Effector memory CD8-positive, alpha-beta T cell (primary cell): ENCODE measurements around the gene CPT1B.
"Not testable (repeated sequence)": the region's sequence is repeated elsewhere in the genome, so short reads cannot be mapped to it uniquely, and the experiment has no call there.

Source experiments
- ATAC-seq: fragments of 150-1000 bp; cut with Tn5 transposase; replicated peaks from 2 replicates; pipeline ENCODE4 v1.10.0; 2021; ENCODE audit warnings: mild to moderate bottlenecking, moderate library complexity
- DNase-seq, 3 experiments: peaks; one replicate each; pipeline ENCODE4 v3.0.0; 2021
- H3K27ac Mint-ChIP-seq, 2 donors: one replicate each; pipeline ENCODE4 v1.8.0; 2022; ENCODE audit warnings: mild to moderate bottlenecking in 2 of 2, mixed read lengths in 2 of 2, moderate library complexity in 2 of 2
- H3K27me3 Mint-ChIP-seq, 2 donors: one replicate each; pipeline ENCODE4 v1.8.0; 2022; ENCODE audit warnings: mixed read lengths in 2 of 2
- H3K36me3 Mint-ChIP-seq: one replicate; pipeline ENCODE4 v1.8.0; 2022; ENCODE audit warnings: mild to moderate bottlenecking, moderate library complexity, mixed read lengths; ENCODE audit not compliant: insufficient read depth
- H3K4me1 Mint-ChIP-seq, 2 donors: one replicate each; pipeline ENCODE4 v1.8.0; 2022; ENCODE audit warnings: low read depth in 2 of 2, mixed read lengths in 2 of 2
- H3K4me3 Mint-ChIP-seq, 2 donors: one replicate each; pipeline ENCODE4 v1.8.0; 2022; ENCODE audit warnings: mild to moderate bottlenecking in 2 of 2, mixed read lengths in 2 of 2, moderate library complexity in 2 of 2
- H3K9me3 Mint-ChIP-seq, 2 donors: one replicate each; pipeline ENCODE4 v1.8.0; 2022; ENCODE audit warnings: mixed read lengths in 2 of 2

CPT1B gene

DNA sequence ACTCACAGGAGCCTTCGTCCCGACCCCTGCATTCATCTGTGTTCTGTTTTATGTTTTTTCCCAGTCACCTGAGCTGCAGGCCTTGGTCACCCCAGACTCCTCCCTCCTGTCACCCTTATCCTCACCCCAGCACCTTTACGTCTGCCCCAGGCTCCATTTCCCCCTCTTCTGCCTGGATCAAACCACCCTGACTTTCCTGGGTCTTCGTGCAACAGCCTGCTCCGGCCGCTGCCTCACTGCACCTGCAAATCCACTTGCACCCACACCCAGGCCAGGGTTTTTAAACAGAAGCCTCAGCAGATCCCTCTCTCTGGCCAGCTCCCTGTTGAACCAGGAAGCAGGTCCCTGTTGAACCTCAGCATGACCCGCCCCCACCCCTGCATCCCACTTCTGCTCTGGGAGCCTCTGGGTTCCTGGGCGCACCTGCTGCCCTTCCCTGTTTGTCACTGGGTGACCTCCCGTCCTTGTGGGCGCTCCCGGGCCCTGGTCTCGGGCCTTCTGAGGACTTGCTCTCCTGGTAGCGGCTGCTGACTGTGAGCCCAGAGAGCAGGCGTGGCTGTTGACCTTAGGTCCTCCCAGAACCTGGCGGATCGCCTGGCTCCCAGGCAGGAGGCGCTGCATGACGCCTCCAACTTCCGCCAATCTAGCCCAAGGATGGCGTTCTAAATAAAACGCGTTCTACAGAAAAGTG, 35.2 kb upstream of the CPT1B start:
- H3K27me3 Mint-ChIP-seq: peaks cover 18 to 55% of the 10 kb centered on the region in 2 donors
- DNase-seq (no peak), ATAC-seq (no peak)
- H3K4me1 Mint-ChIP-seq: peaks cover 0 to 2% of the 10 kb centered on the region in 2 donors
- no peaks in the 10 kb centered on the region for H3K9me3 Mint-ChIP-seq
- H3K36me3 Mint-ChIP-seq: peaks cover 9% of the 10 kb centered on the region
- no peak overlapping the region for H3K27ac Mint-ChIP-seq
- H3K4me3 Mint-ChIP-seq: no peak overlapping the region

DNA sequence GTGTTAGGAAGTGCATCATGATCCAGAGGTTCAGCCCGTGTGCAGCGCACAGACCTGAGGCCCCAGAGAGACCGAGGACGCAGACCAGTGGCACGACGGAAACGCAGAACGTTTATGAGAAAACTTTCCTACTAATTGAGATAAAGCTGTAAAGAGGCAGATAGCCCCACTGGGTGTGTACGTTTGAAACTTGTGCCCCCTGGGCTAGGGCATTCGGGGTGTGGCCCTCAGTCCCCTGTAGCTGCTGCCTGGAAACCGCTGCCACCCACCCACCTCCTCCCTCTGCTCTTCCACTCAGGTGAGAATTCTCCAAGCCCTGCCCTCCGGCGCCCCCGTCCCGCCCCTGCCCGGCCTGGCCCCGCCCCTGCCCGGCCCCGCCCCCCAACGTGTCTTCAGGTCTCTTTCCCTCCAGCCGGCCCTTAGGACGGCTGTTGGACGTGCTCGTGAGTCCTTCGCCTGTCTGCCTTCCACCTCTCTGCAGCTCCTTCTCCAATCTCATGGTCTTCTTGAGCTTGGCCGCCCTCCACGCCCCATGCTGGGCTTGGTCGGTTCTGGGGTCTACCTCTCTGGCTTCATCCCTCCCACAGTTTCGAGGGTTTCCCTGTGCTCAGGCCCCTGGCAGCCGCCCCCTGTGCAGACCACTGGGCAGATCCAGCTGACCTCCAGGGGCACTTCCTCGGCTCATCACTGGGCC, 34.4 kb upstream of the CPT1B start:
- peak; percentile 17 for ATAC-seq
- Mint-ChIP-seq H3K4me1 (peaks cover 0 to 2% of the 10 kb centered on the region in 2 donors), H3K27ac (no peak overlapping the region), H3K9me3 (no peaks in the 10 kb centered on the region), H3K36me3 (peaks cover 9% of the 10 kb centered on the region), H3K4me3 (peak overlapping the region in 1 of 2 donors; percentile 29), H3K27me3 (peaks cover 23 to 61% of the 10 kb centered on the region in 2 donors)
- DNase-seq: no peak

DNA sequence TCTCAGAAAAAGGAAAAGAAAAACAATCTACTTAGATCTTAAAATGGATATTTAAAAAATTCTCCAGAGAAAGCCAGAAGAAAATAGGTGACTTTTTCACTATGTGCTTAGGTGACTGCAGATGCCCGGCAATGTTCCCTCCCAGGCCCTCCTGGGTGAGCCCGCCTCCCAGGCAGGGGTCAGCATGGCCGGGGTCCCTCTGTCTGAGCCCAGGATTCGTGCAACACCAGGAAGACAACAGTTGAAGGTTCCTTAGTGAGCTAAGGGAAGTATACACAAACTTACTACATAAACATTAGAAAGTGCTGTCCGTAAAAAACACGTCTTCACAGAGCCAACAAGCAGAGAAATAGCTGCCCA, 33.9 kb upstream of the CPT1B start:
- Mint-ChIP-seq H3K9me3 (no peaks in the 10 kb centered on the region), H3K4me3 (no peak overlapping the region), H3K36me3 (peaks cover 9% of the 10 kb centered on the region), H3K27ac (no peak overlapping the region), H3K4me1 (peaks cover 0 to 2% of the 10 kb centered on the region in 2 donors), H3K27me3 (peaks cover 28 to 66% of the 10 kb centered on the region in 2 donors)
- DNase-seq (no peak), ATAC-seq (no peak)

DNA sequence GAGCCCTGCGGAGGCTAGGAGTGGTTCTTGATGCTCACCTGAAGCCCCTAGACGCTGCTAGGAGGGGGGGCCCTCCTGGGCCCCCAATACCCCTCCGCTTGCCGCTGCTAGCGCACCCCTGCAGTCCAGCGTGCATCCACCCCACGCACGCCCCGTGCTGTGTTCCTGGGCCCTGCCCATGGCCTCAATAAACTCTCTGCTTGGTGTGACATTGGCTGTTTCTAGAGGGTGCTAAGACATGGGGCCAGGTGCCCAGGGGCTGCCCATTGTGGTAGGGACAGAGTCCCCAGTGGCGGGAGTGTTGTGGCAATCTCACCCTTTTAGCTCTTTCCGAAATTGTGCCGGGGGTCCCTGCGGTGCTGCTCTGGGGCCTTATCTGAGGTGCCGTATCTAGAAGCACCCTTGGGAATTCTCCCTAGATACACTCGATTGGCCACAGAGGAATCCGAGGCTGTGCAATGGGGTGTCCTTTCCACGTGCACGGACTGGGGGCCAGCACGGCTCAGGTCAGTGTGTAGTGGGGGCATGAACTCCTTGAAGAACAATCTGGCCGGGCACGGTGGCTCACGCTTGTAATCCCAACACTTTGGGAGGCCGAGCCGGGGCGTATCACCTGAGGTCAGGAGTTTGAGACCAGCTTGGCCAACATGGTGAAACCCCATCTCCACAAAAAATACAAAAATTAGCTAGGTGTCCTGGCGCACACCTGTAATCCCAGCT, 33.3 kb upstream of the CPT1B start:
- Mint-ChIP-seq H3K4me1 (peaks cover 0 to 2% of the 10 kb centered on the region in 2 donors), H3K27me3 (peaks cover 33 to 73% of the 10 kb centered on the region in 2 donors), H3K27ac (no peak overlapping the region), H3K9me3 (no peaks in the 10 kb centered on the region), H3K4me3 (no peak overlapping the region), H3K36me3 (peaks cover 9% of the 10 kb centered on the region)
- no peak for DNase-seq
- no peak for ATAC-seq

DNA sequence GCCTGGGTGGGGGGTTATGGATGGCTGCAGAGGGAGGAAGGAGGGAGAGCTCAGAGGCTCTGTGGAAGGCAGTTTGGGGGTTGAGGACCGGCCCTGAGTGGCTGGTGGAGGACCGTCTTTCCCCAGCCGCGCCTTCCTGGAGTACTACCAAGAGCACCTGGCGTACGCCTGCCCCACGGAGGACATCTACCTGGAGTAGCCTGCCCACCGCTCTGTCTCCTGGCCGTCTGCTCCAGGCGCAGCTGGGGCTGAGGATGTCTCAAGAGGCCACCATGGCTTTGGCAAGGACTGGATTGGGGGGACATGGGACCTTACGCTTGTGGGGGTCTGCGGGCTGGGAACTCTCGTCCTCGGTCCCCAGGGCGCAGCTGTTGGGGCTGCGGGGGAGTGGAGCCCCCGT, 32.4 kb upstream of the CPT1B start:
- DNase-seq: no peak

DNA sequence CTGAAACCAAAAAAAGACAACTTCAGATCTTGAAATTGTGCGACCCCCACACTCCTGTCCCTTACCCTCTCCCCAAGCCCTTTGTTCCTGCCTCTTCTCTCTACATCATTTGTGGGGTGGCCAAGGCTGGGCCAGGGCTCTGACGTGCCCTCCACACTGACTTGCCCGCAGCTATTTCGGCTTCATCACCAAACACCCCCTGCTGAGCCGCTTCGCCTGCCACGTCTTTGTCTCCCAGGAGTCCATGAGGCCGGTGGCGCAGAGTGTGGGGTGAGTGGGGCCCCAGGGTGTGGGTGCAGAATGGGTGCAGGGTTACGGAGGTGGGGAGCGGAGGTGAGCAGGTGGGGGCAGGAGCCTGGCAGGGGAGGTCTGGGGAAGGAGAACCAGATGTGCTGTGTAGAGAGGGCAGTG, 31.8 kb upstream of the CPT1B start:
- Mint-ChIP-seq H3K27me3 (peaks cover 33 to 87% of the 10 kb centered on the region in 2 donors), H3K9me3 (no peaks in the 10 kb centered on the region), H3K4me3 (no peak overlapping the region), H3K27ac (no peak overlapping the region), H3K4me1 (peaks cover 0 to 2% of the 10 kb centered on the region in 2 donors), H3K36me3 (peaks cover 6% of the 10 kb centered on the region)
- no peak for DNase-seq
- ATAC-seq: no peak

More for the DNA sequence above, 32.4 kb upstream of the CPT1B start:
- no peak for ATAC-seq
- Mint-ChIP-seq H3K36me3 (peaks cover 9% of the 10 kb centered on the region), H3K9me3 (no peaks in the 10 kb centered on the region), H3K27ac (no peak overlapping the region), H3K4me3 (no peak overlapping the region), H3K4me1 (peaks cover 0 to 2% of the 10 kb centered on the region in 2 donors), H3K27me3 (peaks cover 33 to 82% of the 10 kb centered on the region in 2 donors)

DNA sequence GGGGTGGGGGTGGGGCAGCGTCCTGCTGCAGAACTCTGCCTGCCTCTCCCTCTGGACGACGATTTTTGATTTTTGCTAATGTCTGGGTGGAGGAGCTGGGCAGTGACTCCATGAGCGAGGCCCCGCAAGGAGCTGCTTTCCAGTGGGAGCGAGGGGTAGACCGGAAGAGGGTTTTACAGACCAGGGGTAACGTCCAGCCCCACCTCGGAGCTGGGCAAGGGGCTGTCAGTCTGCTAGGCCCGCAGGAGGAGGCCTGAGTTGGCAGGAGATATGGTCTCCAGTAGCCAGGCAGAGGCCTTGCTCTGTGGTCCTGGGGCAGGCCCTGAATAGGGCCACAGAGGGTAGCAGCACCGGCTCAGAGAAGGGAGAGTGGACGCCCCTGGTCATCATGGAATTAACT, 31.4 kb upstream of the CPT1B start:
- no peak for DNase-seq
- Mint-ChIP-seq H3K27me3 (peaks cover 33 to 89% of the 10 kb centered on the region in 2 donors), H3K4me1 (peaks cover 0 to 2% of the 10 kb centered on the region in 2 donors), H3K9me3 (no peaks in the 10 kb centered on the region), H3K27ac (no peak overlapping the region), H3K4me3 (no peak overlapping the region), H3K36me3 (peaks cover 6% of the 10 kb centered on the region)
- ATAC-seq: no peak

DNA sequence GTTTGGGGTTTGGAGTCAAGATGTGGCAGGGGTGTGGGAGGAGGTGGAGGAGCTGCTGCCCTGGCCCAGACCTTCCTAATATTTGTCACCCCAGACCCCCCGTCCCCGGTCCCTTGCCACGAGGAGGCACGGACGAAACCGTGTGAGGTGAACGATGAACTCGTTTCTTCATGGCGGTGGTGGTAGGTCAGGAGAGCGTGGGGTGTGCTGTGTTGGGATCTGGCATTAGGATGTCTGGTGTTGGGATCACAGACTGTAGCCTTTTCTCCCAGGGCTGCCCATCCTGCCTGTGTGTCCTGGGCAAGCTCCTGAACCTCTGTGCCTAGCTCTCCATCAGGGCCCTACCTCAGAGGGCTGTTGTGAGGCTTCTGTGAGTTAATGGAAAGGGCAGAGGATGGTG, 30.8 kb upstream of the CPT1B start:
- no peaks in the 10 kb centered on the region for H3K9me3 Mint-ChIP-seq
- no peak overlapping the region for H3K27ac Mint-ChIP-seq
- no peak overlapping the region for H3K4me3 Mint-ChIP-seq
- peaks cover 6% of the 10 kb centered on the region for H3K36me3 Mint-ChIP-seq
- ATAC-seq: no peak
- no peak for DNase-seq
- H3K27me3 Mint-ChIP-seq: peaks cover 33 to 88% of the 10 kb centered on the region in 2 donors
- H3K4me1 Mint-ChIP-seq: peaks cover 0 to 2% of the 10 kb centered on the region in 2 donors

DNA sequence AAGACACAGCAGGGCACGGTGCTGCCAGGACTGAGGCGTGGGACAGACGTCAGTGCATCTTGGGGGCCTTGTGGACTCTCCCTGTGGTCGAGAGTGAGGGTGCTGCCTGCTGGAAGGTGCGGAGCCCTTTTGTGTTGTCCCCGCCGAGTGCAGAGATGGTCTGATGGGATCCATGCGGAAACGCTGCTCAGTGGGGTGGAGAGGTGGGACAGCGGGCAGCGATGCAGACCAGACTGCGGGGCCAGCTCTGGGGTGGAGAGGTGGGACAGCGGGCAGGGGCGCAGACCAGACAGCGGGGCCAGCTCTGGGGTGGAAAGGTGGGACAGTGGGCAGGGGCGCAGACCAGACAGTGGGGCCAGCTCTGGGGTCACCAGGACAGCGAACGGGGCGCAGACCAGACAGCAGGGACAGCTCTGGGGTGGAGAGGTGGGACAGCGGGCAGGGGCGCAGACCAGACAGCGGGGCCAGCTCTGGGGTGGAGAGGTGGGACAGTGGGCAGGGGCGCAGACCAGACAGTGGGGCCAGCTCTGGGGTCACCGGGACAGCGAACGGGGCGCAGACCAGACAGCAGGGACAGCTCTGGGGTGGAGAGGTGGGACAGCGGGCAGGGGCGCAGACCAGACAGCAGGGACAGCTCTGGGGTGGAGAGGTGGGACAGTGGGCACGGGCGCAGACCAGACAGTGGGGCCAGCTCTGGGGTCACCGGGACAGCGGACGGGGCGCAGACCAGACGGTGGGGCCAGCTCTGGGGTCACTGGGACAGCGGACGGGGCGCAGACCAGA, 30.0 kb upstream of the CPT1B start:
- not testable (repeated sequence) for H3K9me3 Mint-ChIP-seq, ATAC-seq

DNA sequence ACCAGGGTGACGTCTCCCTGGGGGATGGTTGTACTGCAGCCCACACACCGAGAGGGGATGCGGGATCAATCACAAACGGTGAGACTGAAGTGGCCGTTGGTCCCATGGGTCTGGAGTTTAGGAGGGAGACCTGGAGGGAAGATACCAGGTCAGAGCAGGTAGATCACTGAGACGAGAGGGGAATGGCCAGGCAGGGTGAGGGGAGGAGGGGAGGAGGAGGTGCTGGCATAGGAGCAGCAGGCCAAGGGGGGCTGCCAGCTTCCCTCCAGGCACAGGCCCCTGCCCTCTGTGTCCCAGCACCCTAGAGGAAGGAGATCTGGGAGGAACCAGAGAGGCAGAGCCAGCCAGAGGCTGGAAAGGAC, 29.4 kb upstream of the CPT1B start:
- no peak for DNase-seq
- H3K27ac Mint-ChIP-seq: no peak overlapping the region

More for the DNA sequence above, 30.0 kb upstream of the CPT1B start:
- H3K27me3 Mint-ChIP-seq: peaks cover 36 to 86% of the 10 kb centered on the region in 2 donors
- H3K27ac Mint-ChIP-seq, DNase-seq, H3K4me3 Mint-ChIP-seq, H3K36me3 Mint-ChIP-seq, H3K4me1 Mint-ChIP-seq: not testable (repeated sequence)

DNA sequence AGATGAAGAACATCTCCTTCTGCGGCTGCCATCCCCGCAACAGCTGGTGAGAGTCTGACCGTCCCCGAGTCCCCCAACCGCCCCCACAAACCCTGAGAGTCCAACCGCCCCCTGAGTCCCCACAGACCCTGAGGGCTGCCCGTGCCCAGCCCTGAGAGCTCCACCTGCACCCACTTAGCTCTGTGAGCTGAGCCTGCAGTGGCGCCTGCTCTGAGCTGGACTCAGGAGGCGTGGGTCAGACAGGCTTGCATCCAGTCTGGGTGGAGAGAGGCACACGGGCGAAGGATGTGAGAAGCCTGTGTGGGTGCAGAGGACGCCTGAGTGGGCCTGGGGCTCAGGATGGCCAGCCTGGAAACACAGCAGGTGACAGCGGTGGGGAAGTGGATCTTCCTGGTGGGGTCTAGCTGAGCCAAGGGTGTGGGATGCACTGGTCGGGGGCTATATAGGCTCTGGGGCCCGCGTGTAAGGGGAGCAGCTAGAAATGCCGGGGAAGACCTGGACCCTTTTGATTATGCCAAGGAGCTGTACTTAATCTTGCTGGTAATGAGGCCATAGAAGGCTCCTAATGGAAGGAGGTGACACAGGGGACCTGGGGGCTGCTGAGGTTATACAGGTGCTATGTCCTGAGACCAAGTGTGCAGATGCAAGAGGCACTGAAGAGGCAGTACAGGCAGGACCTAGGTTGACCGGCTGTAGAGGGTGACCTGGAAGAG, 28.9 kb upstream of the CPT1B start:
- H3K27me3 Mint-ChIP-seq: peaks cover 48 to 86% of the 10 kb centered on the region in 2 donors
- H3K9me3 Mint-ChIP-seq: no peaks in the 10 kb centered on the region
- peaks cover 0 to 2% of the 10 kb centered on the region in 2 donors for H3K4me1 Mint-ChIP-seq

More for the DNA sequence above, 29.4 kb upstream of the CPT1B start:
- H3K27me3 Mint-ChIP-seq: peaks cover 42 to 86% of the 10 kb centered on the region in 2 donors
- H3K4me3 Mint-ChIP-seq: no peak overlapping the region
- ATAC-seq: no peak
- H3K4me1 Mint-ChIP-seq: no peaks in the 10 kb centered on the region
- H3K9me3 Mint-ChIP-seq: no peaks in the 10 kb centered on the region
- H3K36me3 Mint-ChIP-seq: no peaks in the 10 kb centered on the region

DNA sequence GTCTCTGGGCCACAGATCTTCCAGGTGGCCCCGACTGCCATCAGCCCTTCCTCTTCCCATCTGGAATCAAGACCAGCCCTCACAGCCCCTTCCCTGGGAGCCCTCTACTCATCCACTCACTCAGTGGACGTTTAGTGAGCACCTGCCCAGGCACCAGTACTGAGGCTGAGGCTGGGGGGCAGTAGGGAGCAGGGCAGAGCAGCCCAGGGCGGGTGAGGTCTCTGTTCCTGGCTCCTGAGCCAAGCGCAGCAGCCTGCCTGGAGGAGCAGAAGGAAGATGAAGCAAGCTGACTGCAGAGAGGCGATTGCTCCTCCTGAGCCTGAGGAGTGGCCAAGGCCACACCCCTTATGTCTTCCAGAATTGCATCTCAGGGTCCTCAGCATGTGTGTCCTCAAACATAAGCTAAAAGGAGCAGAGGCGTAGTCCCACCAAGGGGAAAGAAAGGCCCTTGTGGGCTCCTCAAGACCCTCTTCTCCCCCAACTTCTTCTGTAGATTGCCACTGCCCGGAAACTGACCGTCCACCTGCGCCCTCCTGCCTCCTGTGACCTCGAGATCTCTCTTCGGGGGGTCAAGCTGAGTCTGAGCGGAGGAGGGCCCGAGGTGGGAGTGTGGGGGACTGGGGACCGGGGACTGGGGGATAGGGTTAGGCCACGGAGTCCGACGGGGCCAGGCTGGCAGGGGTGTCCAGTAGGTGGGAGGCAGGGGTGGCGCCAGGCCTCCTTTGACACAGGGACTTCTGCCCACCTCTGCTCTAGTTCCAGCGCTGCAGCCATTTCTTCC, 28.1 kb upstream of the CPT1B start:
- Mint-ChIP-seq H3K27me3 (peaks cover 55 to 86% of the 10 kb centered on the region in 2 donors), H3K27ac (no peak overlapping the region), H3K9me3 (no peaks in the 10 kb centered on the region), H3K36me3 (no peaks in the 10 kb centered on the region), H3K4me1 (peaks cover 2 to 4% of the 10 kb centered on the region in 2 donors), H3K4me3 (no peak overlapping the region)
- no peak for DNase-seq
- no peak for ATAC-seq

More for the DNA sequence above, 28.9 kb upstream of the CPT1B start:
- Mint-ChIP-seq H3K36me3 (no peaks in the 10 kb centered on the region), H3K27ac (no peak overlapping the region), H3K4me3 (no peak overlapping the region)
- DNase-seq: no peak
- no peak for ATAC-seq
